HEK293 (cell line): ENCODE measurements around the gene DCTN3.

Source experiments
- GLIS2 ChIP-seq: fragments of 450-650 bp; formaldehyde crosslinking; IDR thresholded peaks from 2 replicates; pipeline ENCODE4 v1.5.1; 2016; ENCODE audit warnings: missing biosample characterization, missing genetic modification characterization
- IKZF3 ChIP-seq: fragments of 450-650 bp; IDR thresholded peaks from 2 replicates; pipeline ENCODE4 v1.5.0; 2018; ENCODE audit warnings: missing biosample characterization, mild to moderate bottlenecking, missing genetic modification characterization, moderate library complexity
- KLF9 ChIP-seq: fragments of 450-650 bp; formaldehyde crosslinking; IDR thresholded peaks from 2 replicates; pipeline ENCODE4 v1.5.1; 2016; ENCODE audit warnings: missing biosample characterization, missing genetic modification characterization, low read depth
- SCRT1 ChIP-seq: fragments of 450-650 bp; formaldehyde crosslinking; IDR thresholded peaks from 2 replicates; pipeline ENCODE4 v1.5.1; 2016; ENCODE audit warnings: missing biosample characterization, missing genetic modification characterization, borderline replicate concordance
- SP2 ChIP-seq: fragments of 450-650 bp; formaldehyde crosslinking; IDR thresholded peaks from 2 replicates; pipeline ENCODE4 v1.5.1; 2016; ENCODE audit warnings: missing biosample characterization, missing genetic modification characterization
- SP7 ChIP-seq: fragments of 450-650 bp; formaldehyde crosslinking; IDR thresholded peaks from 2 replicates; pipeline ENCODE4 v1.5.1; 2016; ENCODE audit warnings: missing biosample characterization, missing genetic modification characterization
- YY1 ChIP-seq: fragments of 450-650 bp; formaldehyde crosslinking; IDR thresholded peaks from 2 replicates; pipeline ENCODE4 v1.5.1; 2018; ENCODE audit warnings: missing biosample characterization, missing genetic modification characterization
- ZBTB11 ChIP-seq: fragments of 450-650 bp; formaldehyde crosslinking; conservative IDR thresholded peaks from 2 replicates; pipeline ENCODE4 v1.5.1; 2016; ENCODE audit warnings: low read depth, missing biosample characterization, missing genetic modification characterization
- ZBTB26 ChIP-seq: fragments of 450-650 bp; formaldehyde crosslinking; optimal IDR thresholded peaks from 2 replicates; pipeline ENCODE3; 2016; ENCODE audit warnings: missing biosample characterization, mild to moderate bottlenecking, missing genetic modification characterization
- ZIC2 ChIP-seq: fragments of 450-650 bp; formaldehyde crosslinking; IDR thresholded peaks from 2 replicates; pipeline ENCODE4 v1.5.1; 2016; ENCODE audit warnings: missing biosample characterization, missing genetic modification characterization
- ZNF10 ChIP-seq: fragments of 450-650 bp; formaldehyde crosslinking; IDR thresholded peaks from 2 replicates; pipeline ENCODE4 v1.5.1; 2017; ENCODE audit warnings: missing biosample characterization, missing genetic modification characterization
- ZNF223 ChIP-seq: fragments of 450-650 bp; formaldehyde crosslinking; IDR thresholded peaks from 2 replicates; pipeline ENCODE4 v1.5.1; 2016; ENCODE audit warnings: missing biosample characterization, missing genetic modification characterization
- ZNF280C ChIP-seq: fragments of 450-650 bp; formaldehyde crosslinking; IDR thresholded peaks from 2 replicates; pipeline ENCODE4 v1.5.1; 2016; ENCODE audit warnings: missing biosample characterization, missing genetic modification characterization
- ZNF324 ChIP-seq: fragments of 450-650 bp; formaldehyde crosslinking; IDR thresholded peaks from 2 replicates; pipeline ENCODE4 v1.5.1; 2016; ENCODE audit warnings: missing biosample characterization, missing genetic modification characterization
- ZNF513 ChIP-seq: fragments of 450-650 bp; IDR thresholded peaks from 2 replicates; pipeline ENCODE4 v1.5.1; 2018; ENCODE audit warnings: missing biosample characterization, missing genetic modification characterization
- ZNF530 ChIP-seq: fragments of 450-650 bp; formaldehyde crosslinking; IDR thresholded peaks from 2 replicates; pipeline ENCODE4 v1.5.1; 2016; ENCODE audit warnings: low read depth, missing biosample characterization, missing genetic modification characterization
- ZNF549 ChIP-seq: fragments of 450-650 bp; IDR thresholded peaks from 2 replicates; pipeline ENCODE4 v1.5.1; 2018; ENCODE audit warnings: missing biosample characterization, missing genetic modification characterization, mild to moderate bottlenecking, inconsistent platforms, moderate library complexity
- ZNF558 ChIP-seq: fragments of 450-650 bp; formaldehyde crosslinking; IDR thresholded peaks from 2 replicates; pipeline ENCODE4 v1.5.1; 2016; ENCODE audit warnings: missing biosample characterization, missing genetic modification characterization
- ZNF585B ChIP-seq: fragments of 450-650 bp; formaldehyde crosslinking; IDR thresholded peaks from 2 replicates; pipeline ENCODE4 v1.5.1; 2016; ENCODE audit warnings: missing biosample characterization, missing genetic modification characterization
- ZNF610 ChIP-seq: fragments of 450-650 bp; formaldehyde crosslinking; IDR thresholded peaks from 2 replicates; pipeline ENCODE4 v1.5.1; 2016; ENCODE audit warnings: missing biosample characterization, missing genetic modification characterization, borderline replicate concordance
- ZNF626 ChIP-seq: fragments of 450-650 bp; sonication (Bioruptor Pico); formaldehyde crosslinking; IDR thresholded peaks from 2 replicates; pipeline ENCODE4 v1.5.1; 2018; ENCODE audit warnings: missing biosample characterization, missing genetic modification characterization, inconsistent platforms
- ZNF629 ChIP-seq: fragments of 450-650 bp; formaldehyde crosslinking; IDR thresholded peaks from 2 replicates; pipeline ENCODE4 v1.5.1; 2017; ENCODE audit warnings: missing biosample characterization, missing genetic modification characterization
- ZNF654 ChIP-seq: fragments of 450-650 bp; formaldehyde crosslinking; IDR thresholded peaks from 2 replicates; pipeline ENCODE4 v1.5.1; 2016; ENCODE audit warnings: low read depth, missing biosample characterization, missing genetic modification characterization
- ZNF670 ChIP-seq: fragments of 450-650 bp; formaldehyde crosslinking; IDR thresholded peaks from 2 replicates; pipeline ENCODE4 v1.5.1; 2016; ENCODE audit warnings: missing biosample characterization, missing genetic modification characterization, low read depth
- ZNF692 ChIP-seq: fragments of 450-650 bp; formaldehyde crosslinking; IDR thresholded peaks from 2 replicates; pipeline ENCODE4 v1.5.1; 2016; ENCODE audit warnings: missing biosample characterization, missing genetic modification characterization
- ZNF747 ChIP-seq: fragments of 450-650 bp; formaldehyde crosslinking; IDR thresholded peaks from 2 replicates; pipeline ENCODE4 v1.5.1; 2016; ENCODE audit warnings: missing biosample characterization, missing genetic modification characterization
- ZNF830 ChIP-seq: fragments of 450-650 bp; IDR thresholded peaks from 2 replicates; pipeline ENCODE4 v1.5.0; 2018; ENCODE audit warnings: missing biosample characterization, missing genetic modification characterization, low read depth, mild to moderate bottlenecking, moderate library complexity
- ZSCAN30 ChIP-seq: fragments of 450-650 bp; IDR thresholded peaks from 2 replicates; pipeline ENCODE4 v1.5.1; 2018; ENCODE audit warnings: missing biosample characterization, mild to moderate bottlenecking, missing genetic modification characterization, moderate library complexity
- ZSCAN4 ChIP-seq: fragments of 450-650 bp; formaldehyde crosslinking; IDR thresholded peaks from 2 replicates; pipeline ENCODE4 v1.5.1; 2017; ENCODE audit warnings: missing biosample characterization, missing genetic modification characterization

The DCTN3 gene

GRCh38 chr9:34646211-34647083, 26.2 kb upstream of the DCTN3 start, which contains the start of gene GALT (continued):
- TF ChIP-seq ZSCAN4 (tag by site-specific recombination) (no peak), ZNF530 (tag by site-specific recombination) (no peak), ZNF670 (tag by site-specific recombination) (no peak), ZNF830 (tag by site-specific recombination) (no peak), ZIC2 (peak; percentile 36; the same call in 1 of the 2 replicates), ZNF10 (tag by site-specific recombination) (no peak), GLIS2 (tag by site-specific recombination) (peak; percentile 74), ZNF585B (tag by site-specific recombination) (no peak), ZNF223 (no peak), IKZF3 (tag by site-specific recombination) (0 out of 2 replicates have a peak, but pooled peaks have one; percentile 30), ZNF324 (tag by site-specific recombination) (no peak; the same call in 1 of the 2 replicates), SP7 (tag by site-specific recombination) (peak; percentile 75), ZNF626 (tag by site-specific recombination) (no peak), ZNF513 (tag by site-specific recombination) (no peak), ZNF629 (tag by site-specific recombination) (0 out of 2 replicates have a peak, but pooled peaks have one; percentile 52), ZNF280C (tag by site-specific recombination) (no peak), ZSCAN30 (no peak), YY1 (tag by site-specific recombination) (no peak), ZNF692 (tag by site-specific recombination) (peak; percentile 32; the same call in 1 of the 2 replicates), ZNF654 (tag by site-specific recombination) (no peak), ZBTB11 (tag by site-specific recombination) (peak; percentile 41; the same call in 1 of the 2 replicates), ZBTB26 (peak; percentile 57), SCRT1 (tag by site-specific recombination) (no peak), ZNF558 (tag by site-specific recombination) (no peak), ZNF610 (peak; percentile 11; the same call in 1 of the 2 replicates), ZNF747 (tag by site-specific recombination) (no peak), KLF9 (peak; percentile 86), ZNF549 (tag by site-specific recombination) (no peak), SP2 (tag by site-specific recombination) (peak; percentile 78)
